T-helper 2 cell treated with Interferon-gamma antibody and Interleukin-4, amounts not matched to agents 100 ng/mL and 5 ng/mL, for 36 hours (primary cell): ENCODE measurements around the gene NRP2. TPM values are rescaled to one million over a fixed set of nuclear protein-coding genes. Genes with fewer than 3 reads are reported as not detected.

ENCODE experiments used
- intact Hi-C: fragments of 100-400 bp; cut with micrococcal nuclease; formaldehyde crosslinking; loops from one replicate; pipeline ENCODE4 v1.15.1; 2023
- total RNA-seq: library from RNA; stranded (reverse); gene quantifications from 2 replicates; pipeline ENCODE4 v1.2.3, GENCODE V29; 2022

Gene NRP2
- total RNA-seq: 44.2 and 47.0 TPM in 2 replicates

DNA sequence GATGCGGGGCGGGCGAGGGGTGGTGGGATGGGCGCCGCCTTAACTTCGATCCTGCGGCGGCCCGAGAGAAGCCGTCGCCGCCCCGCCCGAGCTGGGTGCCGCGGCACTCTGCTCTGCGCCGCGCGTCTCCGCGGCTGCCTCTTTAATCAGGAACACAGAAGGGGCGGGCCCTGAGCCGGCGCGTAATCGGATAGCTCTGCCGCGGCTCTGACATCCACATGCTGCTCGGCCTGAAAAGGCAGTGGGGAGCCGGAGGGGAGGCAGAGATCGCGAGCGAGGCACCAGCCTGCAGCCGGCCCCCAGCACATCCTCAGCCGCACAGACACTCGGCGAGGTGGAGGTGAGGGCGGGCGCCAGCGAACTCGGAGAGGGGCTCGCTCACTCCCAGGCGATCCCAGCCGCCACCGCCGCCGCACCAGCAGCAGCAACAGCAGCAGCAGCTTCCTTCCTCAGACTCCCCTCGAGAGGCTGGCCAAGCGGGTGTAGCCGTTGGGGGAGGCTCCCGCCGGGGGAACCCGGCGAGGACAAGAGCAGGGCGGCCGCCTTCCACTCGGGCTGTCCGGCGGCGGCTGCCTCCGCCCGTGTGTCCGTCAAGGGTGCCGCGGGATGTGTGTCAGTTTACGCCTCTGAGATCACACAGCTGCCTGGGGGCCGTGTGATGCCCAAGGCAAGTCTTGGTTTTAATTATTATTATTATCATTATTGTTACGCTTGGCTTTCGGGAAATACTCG, at the start of gene NRP2:
NRP2 (plus strand) TSS at position 263 of the 732 bp plus-strand sequence. CDS start 790 bp downstream, outside the sequence.
- intact Hi-C loops: loop anchor here (5.0 to 10.0 kb wide), 5 partner anchors 70 to 1575 kb away; no protein-coding TSS in a partner anchor

GRCh38 chr2:205633994-205634393, 48.3 kb upstream of the NRP2 start:
- intact Hi-C loops: no loop called here

DNA sequence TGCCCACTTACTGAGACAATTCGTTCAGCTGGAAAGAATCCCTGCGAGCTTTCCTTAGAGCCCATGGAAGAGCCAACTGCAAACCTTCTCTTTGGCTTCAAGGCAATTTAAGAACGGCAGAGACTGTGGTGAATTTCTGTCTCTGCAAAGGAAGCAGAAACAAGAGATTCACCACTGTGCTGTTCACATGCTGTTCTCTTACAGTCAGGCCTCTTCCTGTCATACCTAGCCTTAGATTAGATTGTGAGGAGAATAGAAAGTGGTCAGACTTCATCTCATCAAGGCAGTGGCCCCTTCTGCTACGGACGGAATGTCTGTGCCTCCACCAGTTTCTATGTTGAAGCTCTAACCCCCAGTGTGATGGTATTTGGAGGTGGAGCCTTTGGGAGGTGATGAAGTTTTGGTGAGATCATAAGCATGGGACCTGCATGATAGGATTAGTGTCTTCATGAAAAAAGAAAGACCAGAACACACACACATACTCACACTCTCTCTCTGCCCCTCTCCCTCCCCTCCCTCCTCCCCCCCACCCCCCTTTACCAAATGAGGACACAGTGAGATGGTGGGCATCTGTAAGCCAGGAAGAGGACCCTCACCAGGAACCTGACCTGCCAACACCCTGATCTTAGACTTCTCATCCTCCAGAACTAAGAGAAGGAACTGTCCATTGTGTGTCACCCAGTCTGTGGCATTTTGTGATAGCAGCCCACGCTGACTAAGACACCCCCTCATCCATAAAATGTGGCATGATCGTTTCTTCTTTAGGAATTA, 45.6 kb upstream of the NRP2 start:
- intact Hi-C loops: no loop called here

DNA sequence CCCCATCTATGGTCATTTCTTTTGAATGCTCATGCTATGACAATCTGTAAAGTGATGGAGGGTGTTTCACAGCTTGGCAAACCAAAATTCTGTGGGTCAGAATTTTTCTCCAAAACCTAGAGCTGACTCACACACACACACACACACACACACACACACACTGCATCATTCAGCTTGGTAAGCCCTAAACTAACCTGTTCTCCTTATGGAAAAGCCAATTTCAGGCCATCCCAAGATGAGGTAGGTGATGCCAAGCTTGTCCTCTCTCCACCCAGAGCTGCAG, 45.0 kb upstream of the NRP2 start:
- intact Hi-C loops: no loop called here

- intact Hi-C loops: no loop called here
These were observed 44.4 kb upstream of the NRP2 start for GRCh38 chr2:205637779-205638503.

DNA sequence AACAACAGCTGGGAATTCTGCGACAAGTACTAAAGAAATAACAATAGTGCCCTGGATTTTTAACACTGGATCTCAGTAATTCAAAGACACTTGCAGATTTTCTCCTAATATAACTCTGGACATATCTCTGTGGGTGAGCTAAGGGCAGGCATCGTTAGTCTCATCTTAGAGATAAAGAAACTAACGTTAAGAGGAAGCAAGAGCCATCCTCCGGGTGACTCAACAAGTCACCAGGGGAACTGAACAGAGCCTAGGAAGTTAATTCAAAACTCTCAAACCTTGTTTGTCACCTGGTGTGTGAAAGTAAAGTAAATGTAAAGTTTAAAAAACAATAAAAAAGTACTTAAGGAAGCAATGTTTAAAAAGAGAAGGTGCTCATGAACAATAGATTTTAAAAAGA, 41.6 kb upstream of the NRP2 start:
- intact Hi-C loops: loop anchor here (5.0 kb wide), 1 partner anchor 33 kb away; no protein-coding TSS in a partner anchor

DNA sequence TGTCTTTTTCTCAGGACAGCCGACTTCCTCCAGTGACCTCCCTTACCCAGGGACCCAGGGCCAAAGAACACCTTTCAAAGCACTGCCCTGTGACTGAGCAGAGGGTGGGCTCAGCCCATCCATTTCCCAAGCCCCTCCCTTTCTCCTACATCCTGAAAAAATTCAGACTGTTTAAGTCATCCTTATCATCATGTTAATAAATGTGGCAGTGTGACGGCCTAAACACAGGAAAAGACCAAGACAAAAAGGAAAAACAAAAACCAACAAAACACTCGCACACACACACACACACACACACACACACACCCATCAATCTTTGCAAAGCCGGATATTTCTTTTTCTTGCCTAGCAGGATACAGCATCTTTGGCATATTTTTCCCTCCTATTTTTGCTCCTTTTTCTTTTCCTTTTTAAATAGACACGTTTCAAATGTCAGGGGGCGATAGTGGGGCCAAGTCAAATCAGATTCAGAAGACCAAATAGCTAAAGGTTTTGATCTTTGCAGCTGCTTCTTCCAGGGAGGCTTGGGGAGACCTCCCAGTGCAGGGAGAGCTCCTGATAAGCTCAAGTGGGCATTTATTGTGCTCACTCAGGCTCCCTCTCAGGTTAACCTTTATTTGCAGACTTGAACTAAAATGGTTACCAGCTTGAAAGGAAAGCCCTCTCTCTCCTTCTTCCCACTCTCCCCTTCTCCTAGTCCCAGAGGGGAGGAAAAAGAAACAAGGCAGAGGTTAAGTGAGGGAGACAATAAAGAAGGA, 39.5 kb upstream of the NRP2 start:
- intact Hi-C loops: loop anchor here (5.0 kb wide), 1 partner anchor 35 kb away; no protein-coding TSS in a partner anchor

- intact Hi-C loops: loop anchor here (5.0 kb wide), 1 partner anchor 36 kb away; no protein-coding TSS in a partner anchor
These were observed 38.9 kb upstream of the NRP2 start for GRCh38 chr2:205643391-205643885.

DNA sequence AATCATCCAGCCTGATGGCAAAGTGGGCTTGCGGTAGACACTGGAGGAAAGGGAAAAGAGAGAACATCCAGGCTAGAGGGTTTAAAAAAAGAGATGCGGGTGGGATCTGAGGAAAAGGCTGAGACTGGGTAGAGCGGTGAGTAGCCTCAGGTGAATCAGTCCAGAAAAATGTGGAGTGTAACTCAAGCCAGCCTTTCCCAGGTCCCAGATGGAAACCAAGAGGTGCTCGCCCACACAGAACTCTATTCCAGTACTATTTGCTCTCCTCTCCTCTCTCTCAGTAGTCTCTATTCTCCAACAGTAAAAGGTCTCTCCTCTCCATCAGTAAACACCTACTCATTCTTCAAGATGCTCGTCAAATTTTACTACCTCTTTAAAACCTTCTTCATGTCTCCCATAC, 38.3 kb upstream of the NRP2 start:
- intact Hi-C loops: loop anchor here (5.0 kb wide), 1 partner anchor 37 kb away; no protein-coding TSS in a partner anchor

- intact Hi-C loops: no loop called here
These were observed 35.6 kb upstream of the NRP2 start for GRCh38 chr2:205646680-205647079.

DNA sequence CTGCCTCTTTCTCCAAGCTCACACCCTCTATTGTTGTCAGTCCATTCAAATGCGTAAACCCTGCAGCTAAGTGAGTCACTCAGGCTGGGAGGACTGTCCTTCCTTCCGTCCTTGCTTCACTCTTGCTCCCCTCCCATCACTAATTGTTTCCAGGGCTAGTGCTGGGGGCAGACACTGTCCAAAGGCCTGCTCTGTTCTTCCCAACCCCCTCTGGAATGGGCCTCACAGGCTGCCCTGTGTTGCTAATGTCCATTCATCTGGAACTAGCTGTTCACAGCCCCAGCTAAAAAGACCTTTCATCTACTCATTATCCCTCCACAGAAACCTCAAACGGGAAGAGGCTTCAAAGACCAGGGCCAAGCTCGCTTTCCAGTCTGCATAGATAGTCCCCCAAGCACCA, 31.9 kb upstream of the NRP2 start:
- intact Hi-C loops: no loop called here

GRCh38 chr2:205650931-205651330, 31.4 kb upstream of the NRP2 start:
- intact Hi-C loops: no loop called here

- intact Hi-C loops: no loop called here
These were observed 30.6 kb upstream of the NRP2 start for GRCh38 chr2:205651719-205652118.

- intact Hi-C loops: no loop called here
These were observed 27.3 kb upstream of the NRP2 start for GRCh38 chr2:205654878-205655605.

GRCh38 chr2:205655779-205656456, 26.4 kb upstream of the NRP2 start:
- intact Hi-C loops: no loop called here

DNA sequence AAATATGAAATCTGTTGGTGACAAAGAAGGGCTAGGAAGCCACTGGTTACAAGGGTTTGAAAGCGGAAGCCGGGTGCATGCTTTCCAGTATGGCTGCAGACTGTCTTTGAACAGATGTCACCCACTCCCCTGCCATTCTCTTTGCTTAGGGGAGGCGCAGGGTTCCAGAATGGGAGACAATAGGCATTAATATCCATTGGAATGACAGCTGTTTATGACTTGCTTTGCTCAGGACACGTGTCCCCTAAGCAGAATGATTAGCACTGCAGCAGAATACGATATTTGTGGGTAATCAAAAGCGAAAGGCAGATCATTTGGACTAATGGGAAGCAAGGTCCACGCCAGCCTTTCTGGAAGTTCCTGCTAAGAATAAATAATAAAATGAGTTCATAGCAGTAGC, 25.8 kb upstream of the NRP2 start:
- intact Hi-C loops: no loop called here

GRCh38 chr2:205656941-205657340, 25.4 kb upstream of the NRP2 start:
- intact Hi-C loops: no loop called here

- intact Hi-C loops: no loop called here
These were observed 24.7 kb upstream of the NRP2 start for GRCh38 chr2:205657579-205657978.

DNA sequence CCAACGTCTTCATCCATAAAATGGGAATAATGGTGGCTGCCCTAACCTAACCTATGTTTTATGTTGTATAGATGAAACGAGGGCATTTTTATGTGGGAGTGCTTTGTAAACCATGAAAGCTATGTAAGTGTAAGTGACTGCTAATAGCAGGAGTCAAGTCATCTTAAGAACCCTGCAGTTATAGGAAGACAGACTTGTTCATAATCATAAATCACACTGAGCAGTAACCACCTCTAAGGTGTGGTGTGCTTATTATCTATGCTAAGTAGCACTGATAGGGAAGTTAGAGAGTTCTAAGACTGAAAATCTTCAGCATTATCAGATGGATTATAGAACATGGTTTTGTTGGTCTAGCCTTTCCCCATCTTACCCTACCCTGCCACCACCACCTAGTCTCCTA, 24.2 kb upstream of the NRP2 start:
- intact Hi-C loops: no loop called here

- intact Hi-C loops: no loop called here
These were observed 23.7 kb upstream of the NRP2 start for GRCh38 chr2:205658572-205658971.
